Measurements from ENCODE around the gene DUSP15. TPM values are rescaled to one million over a fixed set of nuclear protein-coding genes. Genes with fewer than 3 reads are reported as not detected.

DUSP15 gene
- polyA plus RNA-seq, 4 donors: 16.1 to 23.1 (median 19.2) TPM

DNA sequence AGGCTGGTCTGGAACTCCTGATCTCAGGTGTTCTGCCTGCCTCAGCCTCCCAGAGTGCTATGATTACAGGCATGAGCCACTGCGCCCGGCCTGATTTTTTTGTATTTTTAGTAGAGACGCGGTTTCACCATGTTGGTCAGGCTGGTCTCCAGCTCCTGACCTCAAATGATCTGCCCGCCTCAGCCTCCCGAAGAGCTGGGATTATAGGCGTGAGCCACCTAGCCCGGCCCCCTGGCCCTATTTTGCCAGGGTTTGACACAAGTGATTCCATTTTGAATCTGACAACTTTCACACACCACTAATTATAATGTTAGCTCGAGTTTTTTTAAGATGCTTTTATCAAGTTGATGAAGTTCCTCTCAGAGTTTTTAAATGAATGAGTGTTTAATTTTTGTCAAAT lies 25.7 kb upstream of the DUSP15 start:
- no peak for DNase-seq (ENCODE audit: low read depth in 4 of 4, low spot score in 3 of 4)

DNA sequence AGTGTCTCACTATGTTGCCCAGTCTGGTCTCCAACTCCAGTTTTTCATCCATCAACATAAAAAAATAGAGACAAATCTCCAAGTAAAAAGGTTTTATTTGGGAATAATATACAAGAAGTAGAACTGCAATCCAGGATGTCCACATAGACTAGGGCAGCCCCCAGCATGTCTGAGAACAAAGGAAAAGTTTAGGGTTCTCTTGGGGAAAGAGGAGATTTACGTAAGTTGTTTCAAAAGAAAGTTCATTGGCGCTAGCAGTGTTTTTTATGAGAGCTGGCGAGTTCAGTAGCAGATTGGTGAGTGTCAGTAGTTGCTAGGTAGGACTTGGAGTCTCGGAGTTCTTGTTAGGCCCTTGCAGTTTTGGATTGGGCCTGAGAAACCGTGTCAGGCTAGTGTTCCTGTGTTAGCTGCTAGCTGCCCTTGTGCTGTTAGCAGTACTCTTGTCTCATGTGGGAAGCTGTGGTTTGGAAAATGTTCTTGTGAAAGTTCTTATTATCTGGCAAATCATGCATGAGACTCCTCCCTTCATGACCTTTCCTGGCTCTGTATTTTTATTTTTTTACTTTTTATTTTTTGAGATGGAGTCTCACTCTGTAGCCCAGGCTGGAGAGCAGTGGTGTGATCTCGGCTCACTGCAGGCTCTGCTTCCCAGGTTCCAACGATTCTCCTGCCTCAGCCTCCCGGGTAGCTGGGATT lies 24.8 kb upstream of the DUSP15 start:
- peak in 2 of 4 donors; percentile 15 to 22 for DNase-seq (ENCODE audit: low read depth in 4 of 4, low spot score in 3 of 4)

DNA sequence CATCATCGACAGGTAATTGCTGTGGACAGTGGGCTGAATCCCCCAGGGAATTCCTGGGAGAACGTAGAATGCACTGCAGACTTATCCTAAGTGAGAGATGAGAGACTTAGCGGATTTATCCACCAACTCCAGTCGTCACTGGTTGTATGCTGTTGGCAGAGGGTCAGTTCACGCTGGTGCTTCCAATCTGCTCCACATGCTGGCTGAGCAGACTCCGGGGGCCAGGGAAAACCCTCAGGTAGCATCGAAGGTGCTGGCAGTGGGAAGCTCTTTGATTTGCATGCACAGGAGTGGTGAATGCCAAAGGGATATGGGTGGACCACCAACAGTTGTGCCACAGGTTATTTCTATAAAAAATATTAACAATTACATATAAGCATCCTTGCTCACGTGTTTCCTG lies 20.3 kb upstream of the DUSP15 start:
- DNase-seq (ENCODE audit: low read depth in 4 of 4, low spot score in 3 of 4): no peak

DNA sequence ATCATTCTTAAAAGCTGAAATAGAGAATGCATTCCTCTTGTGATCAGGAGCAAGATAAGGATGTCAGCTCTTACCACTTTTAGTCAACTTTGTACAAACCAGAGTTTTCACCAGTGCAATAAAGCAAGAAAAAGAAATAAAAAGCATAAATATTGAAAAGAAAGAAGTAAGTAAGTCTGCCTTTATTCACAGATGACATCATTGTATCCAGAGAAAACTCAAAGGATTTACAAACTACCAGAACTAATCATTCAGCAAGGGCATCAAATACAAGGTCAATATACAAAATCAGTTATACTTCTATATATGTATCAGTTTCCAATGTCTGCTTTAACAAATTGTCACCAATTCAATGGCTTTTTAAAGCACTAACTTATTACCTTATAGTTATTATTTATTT lies 13.5 kb upstream of the DUSP15 start:
- no peak for DNase-seq (ENCODE audit: low read depth in 4 of 4, low spot score in 3 of 4)

DNA sequence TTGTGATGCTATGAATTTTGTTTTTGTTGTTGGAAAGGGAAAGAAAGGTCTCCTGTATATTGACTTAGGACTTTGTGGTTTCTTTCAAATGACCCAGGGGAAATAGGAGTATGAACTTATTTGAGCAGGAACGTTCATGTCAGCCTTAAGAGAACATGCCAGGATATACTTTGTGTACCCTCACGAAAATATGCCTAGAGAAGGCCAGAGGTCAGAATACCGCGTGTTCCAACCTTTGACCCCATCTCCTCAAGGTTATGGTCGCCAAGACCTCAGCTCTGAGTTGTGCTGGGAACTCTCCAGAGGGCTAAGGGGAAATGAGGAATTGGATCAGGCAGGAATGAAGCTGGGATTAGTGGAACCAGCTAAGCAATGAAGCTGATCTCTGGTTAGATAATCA lies 11.6 kb upstream of the DUSP15 start:
- DNase-seq (ENCODE audit: low read depth in 4 of 4, low spot score in 3 of 4): no peak

DNA sequence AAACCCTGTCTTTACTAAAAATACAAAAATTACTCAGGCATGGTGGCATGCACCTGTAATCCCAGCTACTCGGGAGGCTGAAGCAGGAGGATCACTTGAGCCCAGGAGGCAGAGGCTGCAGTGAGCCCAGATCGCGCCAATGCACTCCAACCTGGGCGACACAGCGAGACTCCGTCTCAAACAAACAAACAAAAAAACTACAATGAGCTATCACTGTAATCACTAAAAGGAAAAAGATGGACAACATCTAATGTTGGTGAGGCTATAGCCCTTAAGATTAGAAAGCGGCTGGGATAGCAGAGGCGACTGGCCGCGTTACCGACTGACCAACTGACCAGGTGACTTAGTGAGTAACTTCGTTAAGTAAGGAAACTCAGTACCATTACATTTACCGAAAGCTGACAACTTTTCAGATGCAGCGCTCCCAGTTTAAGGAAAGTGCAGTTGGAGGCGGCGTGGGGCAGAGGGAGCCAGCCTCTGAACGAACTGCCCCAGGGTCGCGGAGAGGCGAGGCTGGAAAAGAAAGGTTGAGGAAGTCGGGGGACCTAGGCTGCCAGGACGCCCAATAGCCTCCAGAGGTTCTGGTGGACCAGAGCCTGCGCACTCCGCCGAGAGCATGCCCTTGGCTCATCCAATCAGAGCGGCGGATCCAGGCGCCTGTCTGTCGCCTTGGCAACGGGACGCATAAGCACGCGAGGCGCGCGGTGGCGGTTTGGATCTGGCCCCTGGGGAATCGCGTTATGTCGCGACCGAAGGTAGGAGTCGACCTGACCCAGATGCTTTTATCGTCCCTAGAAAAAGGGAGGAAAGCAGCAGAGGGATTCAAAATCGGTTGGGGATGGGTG lies 9.0 kb upstream of the DUSP15 start:
- peak; percentile 90 to 93 (median 92) for DNase-seq (ENCODE audit: low read depth in 4 of 4, low spot score in 3 of 4)

DNA sequence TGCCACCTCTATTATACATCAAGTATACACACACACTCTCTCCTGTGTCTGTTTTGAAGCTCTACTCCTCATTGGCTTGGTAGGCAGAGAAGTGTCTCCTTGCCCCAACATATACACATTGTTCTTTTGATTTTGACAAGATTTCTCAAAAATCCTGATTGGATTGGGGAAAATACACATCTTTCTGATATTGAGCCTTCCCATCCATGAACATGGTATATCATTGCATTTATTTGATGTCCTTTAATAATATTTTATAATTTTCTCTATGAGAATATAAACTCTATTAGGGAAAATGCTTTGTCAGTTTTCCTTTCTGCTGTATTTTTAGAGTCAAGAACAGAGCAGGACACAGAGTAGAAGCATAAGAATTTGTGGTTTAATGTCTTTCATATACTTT lies 7.4 kb upstream of the DUSP15 start:
- no peak for DNase-seq (ENCODE audit: low read depth in 4 of 4, low spot score in 3 of 4)

DNA sequence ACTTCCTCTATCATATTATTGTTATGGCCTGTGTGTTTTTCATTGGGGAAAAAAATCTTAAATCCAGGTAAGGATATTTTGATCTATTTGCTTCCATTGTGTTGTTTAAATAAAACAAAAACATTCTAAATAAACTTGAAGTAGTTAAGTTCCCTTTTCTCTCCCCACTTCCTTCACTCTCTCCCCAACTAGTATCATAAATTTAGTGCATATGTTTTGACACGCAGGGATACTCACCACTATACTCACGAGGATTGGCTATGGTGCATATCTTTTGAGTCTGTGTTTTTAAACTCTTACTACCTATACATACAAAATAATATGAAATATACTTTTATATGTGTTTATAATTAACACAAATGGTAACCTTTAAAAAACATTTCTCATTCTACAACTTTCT lies 5.3 kb upstream of the DUSP15 start:
- DNase-seq (ENCODE audit: low read depth in 4 of 4, low spot score in 3 of 4): no peak

DNA sequence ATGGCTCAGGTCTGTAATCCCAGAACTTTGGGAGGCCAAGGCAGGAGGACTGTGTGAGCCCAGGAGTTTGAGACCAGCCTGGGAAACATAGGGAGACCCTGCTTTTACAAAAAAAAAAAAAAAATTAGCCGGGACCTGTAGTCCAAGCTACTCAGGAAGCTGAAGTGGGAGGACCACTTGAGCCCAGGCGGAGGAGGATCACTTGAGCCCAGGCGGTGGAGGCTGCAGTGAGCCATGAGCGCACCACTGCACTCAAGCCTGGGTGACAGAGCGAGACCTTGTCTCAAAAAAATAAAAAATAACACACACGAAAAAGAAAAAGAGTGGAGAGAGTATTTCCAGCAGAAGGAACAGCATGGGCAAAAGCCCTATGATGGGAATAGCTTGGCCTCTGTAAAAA lies 2.1 kb upstream of the DUSP15 start:
- no peak for DNase-seq (ENCODE audit: low read depth in 4 of 4, low spot score in 3 of 4)

DNA sequence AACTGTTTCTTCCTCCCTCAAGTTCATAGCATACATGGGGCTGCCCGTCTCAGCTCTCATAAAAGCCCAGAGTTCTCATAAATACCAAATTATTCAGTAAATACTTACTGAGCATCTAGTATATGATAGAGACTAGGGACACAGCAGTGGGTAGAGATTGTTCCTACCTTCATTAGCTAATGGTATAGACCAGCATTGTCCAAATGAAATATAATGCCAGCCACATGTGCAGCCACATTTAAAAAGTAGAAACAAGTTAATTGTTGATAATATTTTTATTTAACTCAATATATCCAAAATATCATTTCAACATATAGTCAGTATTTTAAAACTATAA lies 1.3 kb upstream of the DUSP15 start:
- DNase-seq (ENCODE audit: low read depth in 4 of 4, low spot score in 3 of 4): no peak

DNA sequence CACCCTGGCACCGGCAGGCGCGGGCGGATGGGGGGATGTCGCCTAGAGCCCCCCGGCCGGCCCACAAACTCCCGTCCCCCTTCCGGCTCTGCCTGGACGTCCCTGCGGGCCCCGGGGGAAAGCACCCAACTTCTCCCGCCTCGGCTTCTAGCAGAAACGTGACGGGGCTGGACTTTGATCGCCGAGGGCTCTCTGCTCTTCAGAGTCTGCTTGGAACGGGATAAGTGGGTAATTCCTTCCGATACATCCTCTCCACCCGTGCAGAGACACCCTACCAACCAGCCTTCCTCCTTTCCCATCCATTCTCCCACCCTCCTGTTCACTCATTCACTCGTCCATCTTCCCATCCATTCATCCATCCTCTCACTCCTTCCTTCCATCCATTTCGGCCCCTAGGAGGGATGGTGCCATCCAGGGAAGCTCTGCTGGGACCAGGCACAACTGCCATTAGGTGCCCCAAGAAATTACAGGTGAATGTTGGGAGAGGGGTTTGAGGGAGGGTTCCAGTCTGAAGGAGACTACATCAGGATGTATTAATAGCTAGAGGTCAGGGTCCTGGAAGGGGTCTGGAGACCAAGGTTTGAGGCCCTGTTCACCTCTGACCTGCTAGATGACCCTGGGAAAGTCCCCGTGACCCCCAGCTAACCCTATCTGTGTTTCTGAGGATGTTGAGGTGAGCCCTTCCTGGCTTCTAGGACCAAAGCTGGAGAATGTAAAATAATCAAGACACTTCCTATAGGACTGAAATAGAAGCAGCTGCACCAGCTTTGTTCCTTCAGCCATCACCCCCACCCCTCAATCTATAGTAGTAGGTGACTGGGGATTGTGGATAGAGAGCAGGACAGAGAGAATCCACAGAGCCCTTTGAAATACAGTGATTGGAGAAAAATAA lies 645 bp upstream of the DUSP15 start:
- DNase-seq (ENCODE audit: low read depth in 4 of 4, low spot score in 3 of 4): no peak

DNA sequence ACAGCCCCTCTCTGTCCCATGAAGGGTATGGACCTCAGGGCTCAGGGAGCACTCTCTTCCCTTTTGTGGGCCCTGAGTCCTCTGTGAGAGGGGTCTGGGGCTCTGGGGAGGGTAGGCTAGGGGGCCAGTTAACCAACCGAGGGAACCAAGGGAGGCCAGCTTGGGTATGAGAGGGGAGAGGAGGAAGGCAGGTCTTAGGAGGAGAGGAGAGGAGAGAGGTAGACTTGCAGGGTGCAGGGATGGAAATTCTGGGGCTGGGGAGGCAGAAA lies 720 bp downstream of the DUSP15 start:
- no peak for DNase-seq (ENCODE audit: low read depth in 4 of 4, low spot score in 3 of 4)

DNA sequence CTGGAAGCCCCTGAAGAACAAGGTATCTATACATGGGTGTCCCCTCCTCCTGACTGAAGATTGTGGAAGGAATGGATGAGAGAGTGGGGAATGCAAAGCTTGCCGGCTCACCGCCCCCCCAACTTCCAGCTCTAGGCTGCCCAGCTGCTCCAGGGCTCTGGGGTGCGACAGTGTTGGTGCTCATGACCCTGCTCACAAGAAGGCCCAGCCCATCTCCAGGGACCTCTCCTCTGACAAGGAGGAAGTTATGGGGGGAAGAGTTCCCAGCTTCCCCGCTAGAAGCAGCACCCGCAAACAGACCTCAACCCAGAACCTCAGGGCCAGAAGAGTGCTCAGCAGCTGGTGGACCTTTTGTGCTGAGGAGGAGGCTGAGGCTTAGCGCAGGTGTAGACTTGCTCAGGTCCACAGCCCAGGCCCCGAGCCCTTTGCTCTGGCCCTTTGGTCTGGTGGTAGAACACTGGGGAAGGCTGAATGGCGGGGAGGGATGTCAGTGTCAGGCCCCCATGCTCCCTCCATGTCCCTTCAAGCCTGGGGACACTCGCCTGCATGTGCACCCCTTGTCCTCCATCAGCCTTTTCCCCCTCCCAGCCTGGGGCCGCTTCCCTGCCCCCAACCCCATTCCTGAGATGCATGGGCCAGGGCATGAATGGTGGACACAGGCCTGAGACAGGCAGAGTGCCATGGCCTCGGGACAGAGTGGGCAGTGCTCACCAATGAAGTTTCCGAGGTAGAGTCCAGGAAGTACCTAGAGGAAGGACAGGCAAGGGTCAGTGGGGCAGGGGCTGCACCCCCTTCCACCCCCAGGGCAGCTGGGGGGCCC lies 1.3 kb downstream of the DUSP15 start:
- DNase-seq (ENCODE audit: low read depth in 4 of 4, low spot score in 3 of 4): no peak

DNA sequence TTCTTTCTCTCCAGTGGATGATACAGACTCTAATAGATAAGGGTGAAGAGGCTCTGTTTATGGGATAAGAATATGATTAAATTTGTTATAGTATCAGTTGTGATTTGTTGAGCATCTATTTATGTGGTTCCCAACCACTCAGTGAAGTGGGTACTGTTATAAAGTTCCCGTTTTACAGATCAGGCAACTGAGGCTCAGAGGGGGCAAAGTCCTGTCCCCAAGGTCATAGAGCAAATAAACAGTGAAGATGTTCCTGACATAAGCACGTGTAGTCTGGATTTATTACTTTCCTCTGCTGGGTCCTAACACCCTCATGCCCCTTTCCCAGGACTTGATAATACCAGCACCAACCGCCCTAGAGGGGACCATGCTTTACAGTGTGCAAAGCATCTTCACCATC lies 4.1 kb downstream of the DUSP15 start:
- no peak for DNase-seq (ENCODE audit: low read depth in 4 of 4, low spot score in 3 of 4)

DNA sequence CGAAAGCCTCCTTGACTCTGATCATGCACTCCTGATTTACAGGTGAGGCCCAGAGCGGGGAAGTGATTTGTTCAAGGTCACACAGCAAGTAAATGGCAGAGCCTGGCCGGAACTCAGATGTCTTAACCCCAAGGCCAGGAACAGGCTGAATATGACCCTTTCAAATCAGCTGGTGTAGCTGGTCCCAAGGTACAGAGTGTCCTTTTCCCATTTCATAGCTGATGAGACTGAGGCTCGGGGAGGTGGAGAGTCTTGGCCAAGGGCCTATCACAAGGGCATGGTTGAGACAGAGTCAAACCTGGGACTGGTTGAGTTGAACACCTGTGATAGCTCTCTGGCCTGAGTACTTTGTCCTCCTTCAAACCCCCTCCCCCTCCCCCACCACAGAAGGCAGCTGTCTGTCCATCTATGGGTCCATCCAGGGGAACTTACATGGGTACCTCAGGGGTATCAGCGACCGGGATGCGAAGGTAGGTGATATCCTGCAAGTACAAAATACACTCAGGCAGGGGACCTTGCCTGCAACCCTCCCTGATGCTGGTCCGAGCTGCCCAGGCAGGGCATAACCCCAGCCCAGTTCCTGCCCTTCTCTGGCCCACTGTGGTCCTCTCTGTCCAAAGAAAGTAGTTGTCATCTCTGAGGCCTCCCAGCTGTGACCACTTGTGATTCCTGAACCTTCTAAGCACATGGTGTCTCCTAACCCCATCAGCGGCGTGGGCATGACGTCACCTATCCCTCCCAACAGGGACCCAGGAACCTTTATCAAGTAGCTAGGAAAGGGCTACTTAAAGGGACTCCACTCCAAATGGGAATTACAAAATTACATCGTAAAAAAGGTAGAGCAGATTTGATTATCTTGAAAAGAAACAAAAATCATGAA lies 5.6 kb downstream of the DUSP15 start:
- DNase-seq (ENCODE audit: low read depth in 4 of 4, low spot score in 3 of 4): no peak

DNA sequence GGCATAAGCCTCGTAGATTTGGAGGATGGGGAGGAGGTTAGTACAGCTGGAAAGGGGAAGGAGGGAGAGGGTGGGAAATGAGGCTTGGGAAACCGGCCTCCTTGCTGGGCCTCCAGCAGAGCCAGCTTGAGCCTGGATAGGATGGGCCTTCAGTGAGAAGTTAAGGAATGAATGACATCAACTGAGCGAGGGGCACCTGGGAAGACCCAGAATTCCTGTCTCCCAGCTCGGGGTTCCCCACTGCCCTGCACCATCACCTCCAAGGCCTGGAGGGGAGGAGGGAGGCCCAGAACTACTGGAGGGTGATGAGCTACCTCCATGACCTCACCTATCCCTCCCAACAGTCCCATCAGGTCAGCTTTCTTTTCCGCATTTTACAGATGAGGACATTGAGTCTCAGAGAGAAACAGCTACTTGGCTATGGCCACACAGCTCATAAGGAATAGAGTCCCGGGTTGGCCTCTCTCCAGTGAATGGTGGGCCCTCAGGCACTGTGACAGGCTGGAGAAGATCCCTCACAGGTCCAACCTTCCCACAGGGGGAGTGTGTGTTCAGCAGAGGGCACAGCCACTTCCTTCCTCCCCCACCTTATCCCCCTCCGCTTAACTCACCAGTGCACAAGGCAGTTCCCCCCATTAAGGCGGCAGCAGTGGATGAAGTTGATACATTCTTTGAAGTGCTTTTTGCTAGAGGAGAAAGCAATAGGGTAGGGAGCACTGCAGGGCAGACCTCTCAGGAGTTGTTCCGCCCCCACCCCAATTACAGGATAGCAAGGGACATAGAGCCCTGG lies 6.8 kb downstream of the DUSP15 start:
- DNase-seq (ENCODE audit: low read depth in 4 of 4, low spot score in 3 of 4): no peak

DNA sequence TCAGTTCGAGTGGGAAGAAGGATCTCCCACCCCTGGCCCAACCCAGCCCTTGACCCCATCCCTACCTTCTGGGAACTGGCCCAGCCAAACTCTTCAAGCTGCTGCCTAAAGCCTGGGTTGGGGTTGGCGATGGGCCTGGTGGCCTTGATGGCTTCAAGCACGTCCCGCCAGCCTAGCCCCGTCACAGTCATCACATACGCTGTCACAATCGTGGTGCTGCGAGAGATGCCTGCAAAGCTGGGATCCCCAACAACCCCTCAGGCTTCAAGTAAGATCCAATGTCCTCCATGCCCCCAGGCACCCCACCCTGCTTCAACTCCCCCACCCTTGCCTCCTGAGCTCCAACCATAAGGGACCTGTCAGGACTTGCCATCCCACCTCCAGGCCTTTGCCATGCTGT lies 7.8 kb downstream of the DUSP15 start:
- DNase-seq (ENCODE audit: low read depth in 4 of 4, low spot score in 3 of 4): no peak

DNA sequence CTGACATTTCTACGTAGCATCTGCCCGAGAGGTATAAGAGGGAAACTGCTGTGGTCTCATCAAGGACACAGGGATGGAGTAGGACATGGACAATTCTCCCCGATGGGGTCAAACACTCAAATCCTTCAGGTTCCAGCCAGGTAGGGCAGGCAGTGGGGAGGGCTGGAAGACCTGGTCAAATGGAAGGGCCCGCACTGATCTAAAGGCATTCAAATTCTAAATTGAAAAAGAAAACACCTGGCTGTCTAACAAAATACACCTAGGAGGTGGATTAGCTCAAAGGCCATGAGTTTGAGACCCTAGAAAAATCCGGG lies 8.2 kb downstream of the DUSP15 start:
- no peak for DNase-seq (ENCODE audit: low read depth in 4 of 4, low spot score in 3 of 4)
